Stomach (tissue), 9 donors: ENCODE data around the gene CPT2. TPM values are rescaled to one million over a fixed set of nuclear protein-coding genes. Genes with fewer than 3 reads are reported as not detected.
A peak's percentile ranks its signal among the peaks of the same experiment; 100 is the strongest.

Source experiments
- DNase-seq, 2 donors: peaks; one replicate each; pipeline versions ENCODE4 v3.0.0 to v3.0.0-alpha.2; 2013 to 2019
- H3K27ac ChIP-seq, 5 donors: fragments of 200-600 bp in 4 of 5; sonication (generic) in 4 of 5; one replicate each; pipeline ENCODE4 v1.5.1; 2013 to 2019; ENCODE audit warnings: mild to moderate bottlenecking in 1 of 5, moderate library complexity in 1 of 5
- H3K27me3 ChIP-seq, 3 donors: fragments of 200-600 bp; sonication (generic); one replicate each; pipeline ENCODE4 v1.5.1; 2017 to 2019; ENCODE audit warnings: mixed run types in 1 of 3
- H3K36me3 ChIP-seq, 4 donors: fragments of 200-600 bp; sonication (generic); 1 replicate in 3 of 4; 2 replicates in 1 of 4; pipeline ENCODE4 v1.5.1; 2016 to 2019
- H3K4me1 ChIP-seq, 4 donors: fragments of 200-600 bp; sonication (generic); one replicate each; pipeline ENCODE4 v1.5.1; 2016 to 2019
- H3K4me3 ChIP-seq, 4 donors: fragments of 200-600 bp; sonication (generic) in 3 of 4; one replicate each; pipeline ENCODE4 v1.5.1; 2016 to 2019; ENCODE audit warnings: mild to moderate bottlenecking in 1 of 4
- H3K9me3 ChIP-seq, 4 donors: fragments of 200-600 bp; sonication (generic); one replicate each; pipeline ENCODE4 v1.5.1; 2016 to 2019
- EP300 ChIP-seq: sonication (generic); formaldehyde crosslinking; IDR thresholded peaks from one replicate; pipeline ENCODE4 v1.6.1; 2017; ENCODE audit warnings: antibody characterized with exemption
- POLR2A ChIP-seq, 4 donors: fragments of 450-650 bp; IDR thresholded peaks; one replicate each; pipeline ENCODE4 v1.6.1; 2016; ENCODE audit warnings: antibody characterized with exemption in 4 of 4, control low read depth in 2 of 4, mild to moderate bottlenecking in 1 of 4, moderate library complexity in 1 of 4
- POLR2AphosphoS5 ChIP-seq, 3 donors: sonication (generic); formaldehyde crosslinking; IDR thresholded peaks; one replicate each; pipeline ENCODE4 v1.6.1; 2016; ENCODE audit warnings: antibody characterized with exemption in 3 of 3
- WGBS, 5 donors: extraction: QIAGEN DNeasy Blood & Tissue Kit in 3 of 5; methylation state at CpG; one replicate each; pipeline versions ENCODE4 v1.1.5 to v1.1.7; 2013 to 2018; 5-methylcytosine and 5-hydroxymethylcytosine counted together
- intact Hi-C: fragments of 100-400 bp; cut with DNase I; formaldehyde crosslinking; loops from one replicate; pipeline ENCODE4 v1.15.1; 2023; ENCODE audit warnings: low total_unique reads
- polyA plus RNA-seq, 3 donors: library from polyadenylated mRNA; stranded (reverse); fragments of 200-250 nt; gene quantifications; one replicate each; pipeline ENCODE4 v1.2.3, GENCODE V29; 2013
- total RNA-seq, 5 donors: library from RNA; depleted of rRNA; stranded (reverse); fragments of >200 nt; gene quantifications; one replicate each; pipeline versions ENCODE4 v1.1.0 to v1.2.3, GENCODE V29; 2014 to 2016
- TF ChIP-seq, protein P1 (sequence below), 7 experiments: fragments of 450-650 bp in 4 of 7; fragments of 200-600 bp in 3 of 7; sonication (generic) in 3 of 7; IDR thresholded peaks; one replicate each; pipeline ENCODE4 v1.5.1; 2016 to 2019; ENCODE audit warnings: antibody characterized with exemption in 7 of 7, control low read depth in 2 of 7, mild to moderate bottlenecking in 1 of 7
- donor health status: healthy with polysubstance abuse.
- donor health status: Bipolar disorder and iron deficiency.
- donor health status: healthy.

The CPT2 gene
- total and polyA plus RNA-seq, 8 donors: 2.3 to 221 (median 19.4) TPM

DNA sequence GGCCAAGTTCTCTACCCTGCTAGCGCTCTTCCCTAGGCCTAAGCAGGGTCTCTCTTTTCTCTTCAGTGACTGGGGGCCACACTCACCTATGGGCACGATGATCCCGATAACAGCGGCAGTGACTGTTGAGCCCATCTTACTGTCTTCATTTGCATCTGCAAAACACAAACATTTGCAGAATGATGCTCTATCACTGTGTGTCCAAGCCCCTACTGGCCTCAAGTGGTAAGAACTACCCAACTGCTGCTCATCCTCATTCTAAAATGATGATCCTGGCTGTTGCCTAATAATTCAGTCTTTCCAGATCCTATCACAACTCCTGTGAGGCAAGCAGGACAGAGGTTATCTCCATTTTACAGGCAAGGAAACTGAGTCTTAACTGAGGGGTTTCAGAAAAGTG lies 58.4 kb downstream of the CPT2 start:
- Histone ChIP-seq H3K4me3 (no peak overlapping the region), H3K4me1 (peaks cover 0 to 11% (median 3%) of the 10 kb centered on the region in 4 donors), H3K9me3 (no peaks in the 10 kb centered on the region), H3K27ac (no peak overlapping the region), H3K27me3 (no peaks in the 10 kb centered on the region), H3K36me3 (no peaks in the 10 kb centered on the region)
- no peak for DNase-seq
- no peak for TF ChIP-seq EP300
- TF ChIP-seq, protein P1, sequence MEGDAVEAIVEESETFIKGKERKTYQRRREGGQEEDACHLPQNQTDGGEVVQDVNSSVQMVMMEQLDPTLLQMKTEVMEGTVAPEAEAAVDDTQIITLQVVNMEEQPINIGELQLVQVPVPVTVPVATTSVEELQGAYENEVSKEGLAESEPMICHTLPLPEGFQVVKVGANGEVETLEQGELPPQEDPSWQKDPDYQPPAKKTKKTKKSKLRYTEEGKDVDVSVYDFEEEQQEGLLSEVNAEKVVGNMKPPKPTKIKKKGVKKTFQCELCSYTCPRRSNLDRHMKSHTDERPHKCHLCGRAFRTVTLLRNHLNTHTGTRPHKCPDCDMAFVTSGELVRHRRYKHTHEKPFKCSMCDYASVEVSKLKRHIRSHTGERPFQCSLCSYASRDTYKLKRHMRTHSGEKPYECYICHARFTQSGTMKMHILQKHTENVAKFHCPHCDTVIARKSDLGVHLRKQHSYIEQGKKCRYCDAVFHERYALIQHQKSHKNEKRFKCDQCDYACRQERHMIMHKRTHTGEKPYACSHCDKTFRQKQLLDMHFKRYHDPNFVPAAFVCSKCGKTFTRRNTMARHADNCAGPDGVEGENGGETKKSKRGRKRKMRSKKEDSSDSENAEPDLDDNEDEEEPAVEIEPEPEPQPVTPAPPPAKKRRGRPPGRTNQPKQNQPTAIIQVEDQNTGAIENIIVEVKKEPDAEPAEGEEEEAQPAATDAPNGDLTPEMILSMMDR (IDR thresholded peaks at IDR 0.05): no peak
- no peak for TF ChIP-seq POLR2AphosphoS5 (IDR thresholded peaks at IDR 0.05)
- TF ChIP-seq POLR2A (IDR thresholded peaks at IDR 0.05): no peak
- WGBS, 5 donors: 97 to 100% (median 100%) methylated on average over 4 of the region's 4 CpGs
- intact Hi-C loops: no loop called here

DNA sequence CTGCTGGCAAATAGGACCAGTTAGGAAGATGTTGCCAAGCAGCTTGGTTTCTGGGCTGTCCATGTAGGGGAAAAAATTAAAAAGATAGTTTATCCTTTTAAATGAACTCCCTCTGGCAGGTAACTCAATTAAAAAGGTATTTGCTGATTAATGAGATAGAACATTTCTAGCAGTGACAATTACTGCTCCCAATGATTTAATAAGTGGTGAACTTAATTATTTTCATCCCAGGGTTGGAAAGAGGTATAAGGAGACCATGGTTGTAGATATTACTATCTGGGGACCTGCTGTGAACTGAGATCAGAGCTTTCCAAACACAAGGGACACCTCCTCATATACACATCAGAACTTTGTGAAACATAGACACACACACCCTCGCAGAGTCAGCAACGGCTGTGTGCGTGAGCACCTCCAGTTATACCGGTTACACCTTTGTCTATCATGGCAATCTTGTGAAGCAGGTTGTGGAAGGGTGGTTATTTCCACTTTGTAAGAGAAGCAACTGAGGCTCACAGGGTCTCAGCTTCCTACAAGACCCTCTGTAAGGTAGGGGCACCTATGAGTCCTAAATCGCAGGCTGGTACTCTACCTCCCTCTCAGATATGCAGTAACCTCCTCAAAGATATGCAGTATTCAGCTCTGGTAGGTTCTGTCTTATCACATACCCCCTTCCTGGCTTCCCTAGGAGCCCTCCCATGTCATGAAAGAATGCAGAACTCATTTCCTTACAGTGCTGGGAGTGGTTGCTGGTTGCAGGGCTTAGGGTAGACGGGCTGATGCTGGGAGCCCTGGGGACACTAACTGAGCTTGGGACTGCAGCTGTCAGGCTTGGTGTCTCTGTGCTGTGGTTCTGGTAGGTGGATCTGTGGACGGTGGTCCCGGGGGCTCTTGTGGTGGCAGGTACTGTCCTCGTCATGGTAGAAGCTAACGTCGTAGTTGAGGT lies 60.2 kb downstream of the CPT2 start:
- no peak overlapping the region for H3K4me3 ChIP-seq
- H3K9me3 ChIP-seq: no peaks in the 10 kb centered on the region
- intact Hi-C loops: no loop called here

GRCh38 chr1:53257454-53258081 lies 60.9 kb downstream of the CPT2 start:
- Histone ChIP-seq H3K36me3 (peaks cover 0 to 16% (median 0%) of the 10 kb centered on the region in 4 donors), H3K27me3 (no peaks in the 10 kb centered on the region), H3K9me3 (no peaks in the 10 kb centered on the region), H3K27ac (peak overlapping the region in 3 of 5 donors; percentile 1 to 46 (median 40)), H3K4me1 (peaks cover 0 to 11% (median 3%) of the 10 kb centered on the region in 4 donors), H3K4me3 (no peak overlapping the region)
- peak in 1 of 2 donors; percentile 29 for DNase-seq
- intact Hi-C loops: no loop called here
- WGBS, 5 donors: 37 to 65% (median 58%) methylated on average over 5 of the region's 5 CpGs
- TF ChIP-seq EP300: no peak
- TF ChIP-seq POLR2AphosphoS5 (IDR thresholded peaks at IDR 0.05): no peak

More for the DNA sequence above, 60.2 kb downstream of the CPT2 start:
- Histone ChIP-seq H3K27ac (peak overlapping the region in 3 of 5 donors; percentile 1 to 46 (median 20)), H3K36me3 (peaks cover 0 to 11% (median 0%) of the 10 kb centered on the region in 4 donors), H3K27me3 (no peaks in the 10 kb centered on the region), H3K4me1 (peaks cover 0 to 11% (median 3%) of the 10 kb centered on the region in 4 donors)
- 37 to 65% (median 60%) methylated on average over 11 of the region's 11 CpGs for WGBS, 5 donors
- TF ChIP-seq EP300 (no peak), POLR2AphosphoS5 (IDR thresholded peaks at IDR 0.05) (no peak), POLR2A (IDR thresholded peaks at IDR 0.05) (no peak)
- TF ChIP-seq, protein P1 (IDR thresholded peaks at IDR 0.05): no peak
- peak in 1 of 2 donors; percentile 61 for DNase-seq

GRCh38 chr1:53258216-53258615 lies 61.6 kb downstream of the CPT2 start:
- Histone ChIP-seq H3K4me1 (peaks cover 0 to 11% (median 3%) of the 10 kb centered on the region in 4 donors), H3K27me3 (no peaks in the 10 kb centered on the region), H3K9me3 (no peaks in the 10 kb centered on the region), H3K4me3 (no peak overlapping the region), H3K36me3 (peaks cover 0 to 16% (median 0%) of the 10 kb centered on the region in 4 donors), H3K27ac (peak overlapping the region in 3 of 5 donors; percentile 1 to 40 (median 4))
- intact Hi-C loops: no loop called here
- 34 to 77% (median 55%) methylated on average over 1 of the region's 1 CpG for WGBS, 5 donors
- TF ChIP-seq POLR2A (IDR thresholded peaks at IDR 0.05) (no peak), POLR2AphosphoS5 (IDR thresholded peaks at IDR 0.05) (no peak), EP300 (no peak)
- TF ChIP-seq, protein P1 (IDR thresholded peaks at IDR 0.05): no peak
- DNase-seq: no peak
